Measurements from ENCODE around the gene THADA. TPM values are rescaled to one million over a fixed set of nuclear protein-coding genes. Genes with fewer than 3 reads are reported as not detected.

Gene THADA
- total RNA-seq, 1 experiment from 2014 or later = 20.1 TPM

DNA sequence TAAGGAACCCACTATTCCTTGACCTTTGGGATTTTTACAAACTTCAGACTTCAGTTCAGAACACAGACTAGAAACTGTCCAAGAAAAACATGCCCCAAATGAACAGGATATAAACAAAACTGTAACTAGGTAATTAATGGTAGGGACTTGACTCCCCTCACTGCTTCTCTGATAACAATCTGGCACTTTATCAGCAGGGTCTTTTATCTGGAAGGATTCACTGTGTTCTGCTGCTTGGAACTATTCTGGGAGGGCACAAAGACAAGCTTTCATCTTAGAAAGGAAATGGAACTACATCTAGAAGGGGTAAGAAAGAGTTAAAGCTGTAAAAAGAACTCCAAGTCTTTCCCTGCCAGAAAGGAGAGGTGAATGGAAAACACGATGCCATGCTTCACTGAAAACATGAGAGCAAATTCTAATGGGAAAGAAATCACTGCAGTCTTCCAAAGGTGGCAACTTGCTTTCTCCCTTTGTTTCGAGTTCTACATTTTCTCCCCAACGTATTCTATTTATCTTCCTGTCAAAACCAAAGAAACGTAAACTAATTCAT is 181.2 kb downstream of the THADA start:
- H3K4me1 Mint-ChIP-seq = no peaks in the 10 kb centered on the region

More for the DNA sequence above, 181.2 kb downstream of the THADA start:
- Histone ChIP-seq H3K56ac (ENCODE audit: insufficient read length, low read depth, low read length) (no peak overlapping the region), H4K91ac (ENCODE audit: insufficient read length, low read depth, low read length) (no peak overlapping the region), H3K4me1 (ENCODE audit: insufficient read depth, low read length) (0 out of 2 replicates have a peak, but pooled peaks cover 2% of the 10 kb centered on the region), H3K14ac (ENCODE audit: insufficient read depth, low read length) (no peak overlapping the region), H3T11ph (ENCODE audit: low read length) (no peak overlapping the region), H3K27me3 (ENCODE audit: insufficient read depth, low read length) (no peaks in the 10 kb centered on the region), H4K20me1 (ENCODE audit: control insufficient read depth, insufficient read depth, insufficient read length) (no peaks in the 10 kb centered on the region), H2BK120ac (ENCODE audit: low read depth, low read length, poor library complexity, severe bottlenecking) (no peak overlapping the region), H3K27ac (ENCODE audit: insufficient read length, low read depth, low read length) (no peak overlapping the region), H3K18ac (ENCODE audit: insufficient read length, low read depth, low read length) (no peak overlapping the region), H2BK12ac (ENCODE audit: insufficient read length, low read depth, low read length) (no peak overlapping the region), H3K9ac (ENCODE audit: extremely low read depth, insufficient read length, low read length) (no peak overlapping the region), H3K23me2 (ENCODE audit: insufficient read length, low read depth, low read length, poor library complexity, severe bottlenecking) (no peaks in the 10 kb centered on the region), H4K8ac (replicated peaks; ENCODE audit: insufficient read length, low read depth, low read length) (no peak overlapping the region), H2AK5ac (ENCODE audit: insufficient read length, low read length) (no peak overlapping the region), H2BK15ac (ENCODE audit: low read depth, low read length) (no peak overlapping the region), H2BK20ac (ENCODE audit: low read depth, low read length, poor library complexity, severe bottlenecking) (no peak overlapping the region), H2AFZ (ENCODE audit: low read length) (no peak overlapping the region), H4K5ac (ENCODE audit: insufficient read length, low read depth, low read length) (no peak overlapping the region), H3K9me3 (ENCODE audit: control insufficient read depth, low read depth, low read length) (no peaks in the 10 kb centered on the region), H3K23ac (ENCODE audit: insufficient read length, low read depth, low read length) (no peak overlapping the region), H3K4ac (ENCODE audit: low read depth, low read length) (no peak overlapping the region), H3K4me2 (ENCODE audit: insufficient read depth, insufficient read length, low read length) (no peak overlapping the region), H3K79me1 (ENCODE audit: insufficient read depth, low read depth, low read length, poor library complexity, severe bottlenecking) (no peaks in the 10 kb centered on the region), H2BK5ac (ENCODE audit: insufficient read length, low read length) (no peak overlapping the region), H3K79me2 (ENCODE audit: insufficient read depth, low read length) (no peaks in the 10 kb centered on the region)
- Mint-ChIP-seq H3K9me3 (no peaks in the 10 kb centered on the region), H3K27me3 (ENCODE audit: low read depth) (no peaks in the 10 kb centered on the region), H3K27ac (no peak overlapping the region), H3K36me3 (ENCODE audit: insufficient read depth in 1 of 3, low read depth in 3 of 3) (no peaks in the 10 kb centered on the region), H3K4me3 (no peak overlapping the region)
- DNase-seq = no peak
- TF ChIP-seq, protein P1, sequence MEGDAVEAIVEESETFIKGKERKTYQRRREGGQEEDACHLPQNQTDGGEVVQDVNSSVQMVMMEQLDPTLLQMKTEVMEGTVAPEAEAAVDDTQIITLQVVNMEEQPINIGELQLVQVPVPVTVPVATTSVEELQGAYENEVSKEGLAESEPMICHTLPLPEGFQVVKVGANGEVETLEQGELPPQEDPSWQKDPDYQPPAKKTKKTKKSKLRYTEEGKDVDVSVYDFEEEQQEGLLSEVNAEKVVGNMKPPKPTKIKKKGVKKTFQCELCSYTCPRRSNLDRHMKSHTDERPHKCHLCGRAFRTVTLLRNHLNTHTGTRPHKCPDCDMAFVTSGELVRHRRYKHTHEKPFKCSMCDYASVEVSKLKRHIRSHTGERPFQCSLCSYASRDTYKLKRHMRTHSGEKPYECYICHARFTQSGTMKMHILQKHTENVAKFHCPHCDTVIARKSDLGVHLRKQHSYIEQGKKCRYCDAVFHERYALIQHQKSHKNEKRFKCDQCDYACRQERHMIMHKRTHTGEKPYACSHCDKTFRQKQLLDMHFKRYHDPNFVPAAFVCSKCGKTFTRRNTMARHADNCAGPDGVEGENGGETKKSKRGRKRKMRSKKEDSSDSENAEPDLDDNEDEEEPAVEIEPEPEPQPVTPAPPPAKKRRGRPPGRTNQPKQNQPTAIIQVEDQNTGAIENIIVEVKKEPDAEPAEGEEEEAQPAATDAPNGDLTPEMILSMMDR (conservative IDR thresholded peaks at IDR 0.05) = no peak
- WGBS (ENCODE audit: extremely low coverage, insufficient read length, low lambda C conversion rate) = no CpG with 5 or more reads among the region's 4 CpGs

All from H9 (cell line).